Spleen (tissue), 7 donors: Measurements from ENCODE around the gene RAB10.

Experiments used
- POLR2A ChIP-seq, 3 donors: fragments of 450-650 bp; IDR thresholded peaks; one replicate each; pipeline ENCODE4 v1.5.1; 2017; ENCODE audit warnings: antibody characterized with exemption in 3 of 3, mild to moderate bottlenecking in 1 of 3
- TF ChIP-seq, protein P1 (sequence below), 11 experiments: fragments of 200-600 bp in 7 of 11; fragments of 450-650 bp in 4 of 11; sonication (generic) in 4 of 11; IDR thresholded peaks in 8 of 11; conservative IDR thresholded peaks in 3 of 11; 1 replicate in 7 of 11; 2 replicates in 4 of 11; pipeline versions ENCODE4 v1.4.0 to v1.8.0; 2016 to 2021; ENCODE audit warnings: antibody characterized with exemption in 11 of 11, inconsistent platforms in 4 of 11, mild to moderate bottlenecking in 1 of 11
- donor health status: DM: no; HTN: no; CAD: no; lungs with moderate emphysema.
- donor health status: DM: no; HTN: no; CAD: no.
- donor health status: DM: no; HTN: no; CAD: no.

DNA sequence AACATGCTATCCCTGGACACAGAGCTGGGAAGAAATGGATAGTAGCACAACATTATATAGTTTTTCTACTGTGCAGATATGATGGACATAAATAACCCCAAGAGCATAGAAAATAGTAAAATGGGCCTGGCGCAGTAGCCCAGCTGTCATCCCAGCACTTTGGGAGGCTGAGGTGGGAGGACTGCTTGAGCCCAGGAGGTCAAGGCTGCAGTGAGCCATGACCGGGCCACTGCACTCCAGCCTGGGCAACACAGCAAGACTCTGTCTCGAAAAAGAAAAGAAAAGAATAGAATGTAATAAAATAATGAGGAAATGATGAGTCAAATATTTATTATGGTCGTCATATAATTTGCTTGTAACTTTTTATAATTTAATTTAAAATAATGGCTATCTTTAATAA, 131.5 kb downstream of the RAB10 start:
- TF ChIP-seq, protein P1, sequence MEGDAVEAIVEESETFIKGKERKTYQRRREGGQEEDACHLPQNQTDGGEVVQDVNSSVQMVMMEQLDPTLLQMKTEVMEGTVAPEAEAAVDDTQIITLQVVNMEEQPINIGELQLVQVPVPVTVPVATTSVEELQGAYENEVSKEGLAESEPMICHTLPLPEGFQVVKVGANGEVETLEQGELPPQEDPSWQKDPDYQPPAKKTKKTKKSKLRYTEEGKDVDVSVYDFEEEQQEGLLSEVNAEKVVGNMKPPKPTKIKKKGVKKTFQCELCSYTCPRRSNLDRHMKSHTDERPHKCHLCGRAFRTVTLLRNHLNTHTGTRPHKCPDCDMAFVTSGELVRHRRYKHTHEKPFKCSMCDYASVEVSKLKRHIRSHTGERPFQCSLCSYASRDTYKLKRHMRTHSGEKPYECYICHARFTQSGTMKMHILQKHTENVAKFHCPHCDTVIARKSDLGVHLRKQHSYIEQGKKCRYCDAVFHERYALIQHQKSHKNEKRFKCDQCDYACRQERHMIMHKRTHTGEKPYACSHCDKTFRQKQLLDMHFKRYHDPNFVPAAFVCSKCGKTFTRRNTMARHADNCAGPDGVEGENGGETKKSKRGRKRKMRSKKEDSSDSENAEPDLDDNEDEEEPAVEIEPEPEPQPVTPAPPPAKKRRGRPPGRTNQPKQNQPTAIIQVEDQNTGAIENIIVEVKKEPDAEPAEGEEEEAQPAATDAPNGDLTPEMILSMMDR (IDR thresholded peaks at IDR 0.05 in 8 of 11, conservative IDR thresholded peaks at IDR 0.05 in 3 of 11): no peak
- TF ChIP-seq POLR2A (IDR thresholded peaks at IDR 0.05): no peak
